Prostate gland (tissue), 2 donors: ENCODE measurements around the gene SST.

ENCODE experiments used
- CTCF ChIP-seq, 4 experiments: fragments of 200-600 bp in 2 of 4; fragments of 450-650 bp in 2 of 4; sonication (generic) in 2 of 4; IDR thresholded peaks; 1 replicate in 3 of 4; 2 replicates in 1 of 4; pipeline ENCODE4 v1.5.1; 2016 to 2019; ENCODE audit warnings: antibody characterized with exemption in 4 of 4, mild to moderate bottlenecking in 2 of 4, moderate library complexity in 2 of 4
- POLR2A ChIP-seq: fragments of 450-650 bp; IDR thresholded peaks from one replicate; pipeline ENCODE4 v1.6.1; 2016; ENCODE audit warnings: antibody characterized with exemption, mild to moderate bottlenecking
- POLR2AphosphoS5 ChIP-seq: sonication (generic); formaldehyde crosslinking; IDR thresholded peaks from one replicate; pipeline ENCODE4 v1.6.1; 2017; ENCODE audit warnings: antibody characterized with exemption

GRCh38 chr3:187714404-187714979, 44.3 kb upstream of the SST start:
- TF ChIP-seq CTCF (IDR thresholded peaks at IDR 0.05) (peak; percentile 78 to 92 (median 85)), POLR2A (no peak), POLR2AphosphoS5 (peak; percentile 14)
